H9 (cell line): ENCODE data around the gene SS18. TPM values are rescaled to one million over a fixed set of nuclear protein-coding genes. Genes with fewer than 3 reads are reported as not detected.

ENCODE experiments used
- DNase-seq: peaks from one replicate; pipeline ENCODE4 v3.0.0-alpha.2; 2017
- H2AFZ ChIP-seq: one replicate; pipeline ENCODE4 v1.6.1; 2013; ENCODE audit warnings: mild to moderate bottlenecking, low read length, control low read depth, moderate library complexity
- H2AK5ac ChIP-seq: 2 replicates; pipeline ENCODE4 v1.6.1; 2013; ENCODE audit warnings: low read length, control low read depth, mixed read lengths; ENCODE audit not compliant: insufficient read length
- H2BK120ac ChIP-seq: one replicate; pipeline ENCODE4 v1.6.1; 2013; ENCODE audit warnings: low read depth, mild to moderate bottlenecking, low read length, control low read depth, inconsistent platforms; ENCODE audit not compliant: poor library complexity, severe bottlenecking
- H2BK12ac ChIP-seq: 2 replicates; pipeline ENCODE4 v1.6.1; 2013; ENCODE audit warnings: low read length, control low read depth, mixed read lengths, low read depth; ENCODE audit not compliant: insufficient read length
- H2BK15ac ChIP-seq: 2 replicates; pipeline ENCODE4 v1.6.1; 2013; ENCODE audit warnings: low read depth, low read length, control low read depth
- H2BK20ac ChIP-seq: one replicate; pipeline ENCODE4 v1.6.1; 2013; ENCODE audit warnings: low read depth, mild to moderate bottlenecking, low read length, control low read depth, inconsistent platforms; ENCODE audit not compliant: poor library complexity, severe bottlenecking
- H2BK5ac ChIP-seq: 2 replicates; pipeline ENCODE4 v1.6.1; 2013; ENCODE audit warnings: low read length, control low read depth, mixed read lengths; ENCODE audit not compliant: insufficient read length
- H3K14ac ChIP-seq: 2 replicates; pipeline ENCODE4 v1.6.1; 2013; ENCODE audit warnings: low read length, control low read depth; ENCODE audit not compliant: insufficient read depth
- H3K18ac ChIP-seq: 2 replicates; pipeline ENCODE4 v1.6.1; 2013; ENCODE audit warnings: low read depth, mild to moderate bottlenecking, mixed read lengths, low read length, control low read depth; ENCODE audit not compliant: insufficient read length
- H3K23ac ChIP-seq: 2 replicates; pipeline ENCODE4 v1.6.1; 2013; ENCODE audit warnings: low read length, control low read depth, mixed read lengths, low read depth; ENCODE audit not compliant: insufficient read length
- H3K23me2 ChIP-seq: 2 replicates; pipeline ENCODE4 v1.6.1; 2013; ENCODE audit warnings: low read depth, mild to moderate bottlenecking, mixed read lengths, low read length, control low read depth; ENCODE audit not compliant: insufficient read length, poor library complexity, severe bottlenecking
- H3K27ac ChIP-seq: 2 replicates; pipeline ENCODE4 v1.5.1; 2013; ENCODE audit warnings: low read length, control low read depth, mixed read lengths, low read depth; ENCODE audit not compliant: insufficient read length
- H3K27me3 ChIP-seq: 2 replicates; pipeline ENCODE4 v1.6.1; 2013; ENCODE audit warnings: low read length, control low read depth, inconsistent platforms; ENCODE audit not compliant: insufficient read depth
- H3K4ac ChIP-seq: 2 replicates; pipeline ENCODE4 v1.6.1; 2013; ENCODE audit warnings: low read depth, mild to moderate bottlenecking, control low read depth, inconsistent platforms, low read length, moderate library complexity
- H3K4me1 ChIP-seq: 2 replicates; pipeline ENCODE4 v1.6.1; 2013; ENCODE audit warnings: low read length, control low read depth, inconsistent platforms; ENCODE audit not compliant: insufficient read depth
- H3K4me2 ChIP-seq: 2 replicates; pipeline ENCODE4 v1.6.1; 2013; ENCODE audit warnings: low read length, control low read depth, mixed read lengths; ENCODE audit not compliant: insufficient read length, insufficient read depth
- H3K56ac ChIP-seq: 2 replicates; pipeline ENCODE4 v1.6.1; 2013; ENCODE audit warnings: low read depth, mild to moderate bottlenecking, mixed read lengths, low read length, control low read depth; ENCODE audit not compliant: insufficient read length
- H3K79me1 ChIP-seq: 2 replicates; pipeline ENCODE4 v1.6.1; 2013; ENCODE audit warnings: low read depth, mild to moderate bottlenecking, moderate library complexity, low read length, control low read depth, inconsistent platforms; ENCODE audit not compliant: insufficient read depth, poor library complexity, severe bottlenecking
- H3K79me2 ChIP-seq: 2 replicates; pipeline ENCODE4 v1.6.1; 2013; ENCODE audit warnings: low read length, control low read depth, inconsistent platforms; ENCODE audit not compliant: insufficient read depth
- H3K9ac ChIP-seq: 2 replicates; pipeline ENCODE4 v1.6.1; 2013; ENCODE audit warnings: low read length, control low read depth, mixed read lengths; ENCODE audit not compliant: insufficient read length; ENCODE audit errors: extremely low read depth
- H3K9me3 ChIP-seq: one replicate; pipeline ENCODE4 v1.6.1; 2013; ENCODE audit warnings: low read depth, low read length, inconsistent platforms; ENCODE audit not compliant: control insufficient read depth
- H3T11ph ChIP-seq: one replicate; pipeline ENCODE4 v1.6.1; 2013; ENCODE audit warnings: mild to moderate bottlenecking, low read length, control low read depth, inconsistent platforms
- H4K20me1 ChIP-seq: one replicate; pipeline ENCODE4 v1.6.1; 2013; ENCODE audit not compliant: control insufficient read depth, insufficient read length, insufficient read depth
- H4K5ac ChIP-seq: 2 replicates; pipeline ENCODE4 v1.6.1; 2013; ENCODE audit warnings: low read depth, mild to moderate bottlenecking, mixed read lengths, low read length, control low read depth; ENCODE audit not compliant: insufficient read length
- H4K8ac ChIP-seq: replicated peaks from 2 replicates; pipeline ENCODE4 v1.6.1; 2013; ENCODE audit warnings: low read length, control low read depth, mixed read lengths, low read depth; ENCODE audit not compliant: insufficient read length
- H4K91ac ChIP-seq: 2 replicates; pipeline ENCODE4 v1.6.1; 2013; ENCODE audit warnings: low read depth, mild to moderate bottlenecking, moderate library complexity, mixed read lengths, low read length, control low read depth; ENCODE audit not compliant: insufficient read length
- H3K27ac Mint-ChIP-seq, 3 experiments: 2 replicates in 2 of 3; 3 replicates in 1 of 3; pipeline ENCODE4 v1.8.0; 2020 to 2021; ENCODE audit warnings: mixed read lengths in 3 of 3, mild to moderate bottlenecking in 1 of 3, moderate library complexity in 1 of 3
- H3K27me3 Mint-ChIP-seq: 2 replicates; pipeline ENCODE4 v1.8.0; 2021; ENCODE audit warnings: low read depth, mild to moderate bottlenecking, moderate library complexity, mixed read lengths
- H3K36me3 Mint-ChIP-seq, 3 experiments: 2 replicates in 2 of 3; 3 replicates in 1 of 3; pipeline ENCODE4 v1.8.0; 2020 to 2021; ENCODE audit warnings: low read depth in 3 of 3, mixed read lengths in 3 of 3; ENCODE audit not compliant: insufficient read depth in 1 of 3
- H3K4me1 Mint-ChIP-seq, 2 experiments: 2 replicates each; pipeline ENCODE4 v1.8.0; 2020; ENCODE audit warnings: mixed read lengths in 2 of 2
- H3K4me3 Mint-ChIP-seq, 2 experiments: 2 replicates in 1 of 2; 3 replicates in 1 of 2; pipeline ENCODE4 v1.8.0; 2020 to 2021; ENCODE audit warnings: mild to moderate bottlenecking in 2 of 2, mixed read lengths in 2 of 2, moderate library complexity in 1 of 2
- H3K9me3 Mint-ChIP-seq, 2 experiments: 2 replicates in 1 of 2; 3 replicates in 1 of 2; pipeline ENCODE4 v1.8.0; 2020; ENCODE audit warnings: mild to moderate bottlenecking in 2 of 2, mixed read lengths in 2 of 2, moderate library complexity in 1 of 2
- WGBS: extraction: QIAGEN DNeasy Blood & Tissue Kit; methylation state at CpG from one replicate; pipeline ENCODE4 v1.1.7; 2013; ENCODE audit warnings: missing lambda C conversion rate, low lambda C conversion rate, mixed read lengths; ENCODE audit not compliant: insufficient read length; ENCODE audit errors: extremely low coverage; 5-methylcytosine and 5-hydroxymethylcytosine counted together
- total RNA-seq: library from RNA; stranded (reverse); gene quantifications from 2 replicates; pipeline ENCODE4 v1.2.1, GENCODE V29; 2021
- TF ChIP-seq, protein P1 (sequence below): fragments of 200-600 bp; sonication (generic); conservative IDR thresholded peaks from 3 replicates; pipeline ENCODE4 v1.8.0; 2021; ENCODE audit warnings: antibody characterized with exemption, mild to moderate bottlenecking

SS18 gene
- total RNA-seq, 1 experiment from 2014 or later, result 87.9 TPM

DNA sequence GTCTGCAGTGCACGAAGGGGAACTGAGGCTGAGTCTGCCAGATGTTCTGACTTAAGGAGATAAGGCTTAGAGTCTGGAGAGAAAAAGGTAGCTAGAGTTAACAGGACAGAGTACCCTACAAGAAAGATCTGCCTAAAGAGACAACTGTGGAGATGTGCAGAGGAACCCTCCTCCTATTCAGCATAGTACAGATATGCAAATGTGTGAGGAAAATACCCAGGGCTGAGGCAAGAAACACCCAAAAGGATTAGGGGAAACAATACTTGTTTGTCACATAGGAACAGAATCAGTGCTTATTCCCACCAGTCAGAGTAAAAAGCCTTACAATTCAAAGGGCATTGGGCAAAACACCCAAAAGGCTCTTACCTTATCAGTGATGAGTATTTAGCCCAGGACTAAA lies 67.8 kb downstream of the SS18 start:
- H3K23me2 ChIP-seq, result no peaks in the 10 kb centered on the region
- H3K23ac ChIP-seq, result no peak overlapping the region
- H2BK15ac ChIP-seq, result no peak overlapping the region
- Mint-ChIP-seq H3K36me3 (peaks cover 32 to 65% (median 50%) of the 10 kb centered on the region in 3 experiments), H3K4me3 (no peak overlapping the region; a peak in 1 of 5 replicates), H3K4me1 (peaks cover 21 to 22% of the 10 kb centered on the region in 2 experiments), H3K27me3 (no peaks in the 10 kb centered on the region), H3K9me3 (no peaks in the 10 kb centered on the region), H3K27ac (peak overlapping the region in 1 of 3 experiments; percentile 95; a peak in 3 of 7 replicates)
- no peak overlapping the region for H3K9ac ChIP-seq
- H3K4ac ChIP-seq, result no peak overlapping the region
- no peak overlapping the region for H3K4me2 ChIP-seq
- H3K18ac ChIP-seq, result no peak overlapping the region
- no peaks in the 10 kb centered on the region for H3K4me1 ChIP-seq
- no peak overlapping the region for H2BK12ac ChIP-seq
- H3K27ac ChIP-seq, result no peak overlapping the region
- no peak overlapping the region for H2BK120ac ChIP-seq
- no peaks in the 10 kb centered on the region for H4K20me1 ChIP-seq
- TF ChIP-seq, protein P1, sequence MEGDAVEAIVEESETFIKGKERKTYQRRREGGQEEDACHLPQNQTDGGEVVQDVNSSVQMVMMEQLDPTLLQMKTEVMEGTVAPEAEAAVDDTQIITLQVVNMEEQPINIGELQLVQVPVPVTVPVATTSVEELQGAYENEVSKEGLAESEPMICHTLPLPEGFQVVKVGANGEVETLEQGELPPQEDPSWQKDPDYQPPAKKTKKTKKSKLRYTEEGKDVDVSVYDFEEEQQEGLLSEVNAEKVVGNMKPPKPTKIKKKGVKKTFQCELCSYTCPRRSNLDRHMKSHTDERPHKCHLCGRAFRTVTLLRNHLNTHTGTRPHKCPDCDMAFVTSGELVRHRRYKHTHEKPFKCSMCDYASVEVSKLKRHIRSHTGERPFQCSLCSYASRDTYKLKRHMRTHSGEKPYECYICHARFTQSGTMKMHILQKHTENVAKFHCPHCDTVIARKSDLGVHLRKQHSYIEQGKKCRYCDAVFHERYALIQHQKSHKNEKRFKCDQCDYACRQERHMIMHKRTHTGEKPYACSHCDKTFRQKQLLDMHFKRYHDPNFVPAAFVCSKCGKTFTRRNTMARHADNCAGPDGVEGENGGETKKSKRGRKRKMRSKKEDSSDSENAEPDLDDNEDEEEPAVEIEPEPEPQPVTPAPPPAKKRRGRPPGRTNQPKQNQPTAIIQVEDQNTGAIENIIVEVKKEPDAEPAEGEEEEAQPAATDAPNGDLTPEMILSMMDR, result no peak
- H3K56ac ChIP-seq, result no peak overlapping the region
- H3K14ac ChIP-seq, result no peak overlapping the region
- no peak overlapping the region for H2BK20ac ChIP-seq
- H2AFZ ChIP-seq, result no peak overlapping the region
- no peak overlapping the region for H4K8ac ChIP-seq
- no peak overlapping the region for H4K91ac ChIP-seq
- WGBS, result no CpG with 5 or more reads among the region's 1 CpG
- H2AK5ac ChIP-seq, result no peak overlapping the region
- no peaks in the 10 kb centered on the region for H3K79me1 ChIP-seq
- no peak overlapping the region for H3T11ph ChIP-seq
- no peaks in the 10 kb centered on the region for H3K27me3 ChIP-seq
- no peaks in the 10 kb centered on the region for H3K79me2 ChIP-seq
- no peaks in the 10 kb centered on the region for H3K9me3 ChIP-seq
- DNase-seq, result no peak
- H2BK5ac ChIP-seq, result no peak overlapping the region
- no peak overlapping the region for H4K5ac ChIP-seq
